SU-DHL-6 (cell line): ENCODE measurements around the gene SMIM11.
"Not testable (repeated sequence)": the region's sequence is repeated elsewhere in the genome, so short reads cannot be mapped to it uniquely, and the experiment has no call there.

ENCODE experiments used
- H2AFZ ChIP-seq: fragments of 200-600 bp; sonication (generic); 2 replicates; pipeline ENCODE4 v1.6.1; 2014; ENCODE audit warnings: low read depth, mild to moderate bottlenecking, moderate library complexity, mixed read lengths, antibody characterized with exemption, low read length; ENCODE audit not compliant: severe bottlenecking
- H3F3A ChIP-seq: fragments of 200-600 bp; shearing (Covaris generic); 2 replicates; pipeline ENCODE4 v1.6.0; 2016; ENCODE audit warnings: antibody characterized with exemption, mild to moderate bottlenecking; ENCODE audit not compliant: insufficient read depth
- H3K27ac ChIP-seq: fragments of 200-600 bp; sonication (generic); 2 replicates; pipeline ENCODE4 v1.5.1; 2016; ENCODE audit warnings: low read depth, mild to moderate bottlenecking, low read length, moderate library complexity, mixed read lengths
- H3K27me3 ChIP-seq: fragments of 200-600 bp; sonication (generic), shearing (Covaris generic); 2 replicates; pipeline ENCODE4 v1.6.0; 2014; ENCODE audit warnings: mild to moderate bottlenecking, low read length
- H3K36me3 ChIP-seq: fragments of 200-600 bp; sonication (generic); 2 replicates; pipeline ENCODE4 v1.6.1; 2014; ENCODE audit warnings: mild to moderate bottlenecking, low read length, mixed read lengths
- H3K4me2 ChIP-seq: fragments of 300-600, 200-600 bp; shearing (Covaris generic), sonication (generic); 2 replicates; pipeline ENCODE4 v1.6.0; 2014; ENCODE audit warnings: low read length, low read depth, mild to moderate bottlenecking; ENCODE audit not compliant: poor library complexity, severe bottlenecking
- H3K4me3 ChIP-seq: fragments of 200-600 bp; sonication (generic); 2 replicates; pipeline ENCODE4 v1.5.1; 2014; ENCODE audit warnings: antibody characterized with exemption, low read length, mild to moderate bottlenecking, mixed read lengths; ENCODE audit not compliant: insufficient read depth, poor library complexity, severe bottlenecking
- H3K79me2 ChIP-seq: fragments of 200-600 bp; sonication (generic); 2 replicates; pipeline ENCODE4 v1.6.1; 2014; ENCODE audit warnings: mild to moderate bottlenecking, low read length, moderate library complexity; ENCODE audit not compliant: insufficient read depth
- H3K9ac ChIP-seq: fragments of 200-600 bp; sonication (generic); 2 replicates; pipeline ENCODE4 v1.7.0; 2014; ENCODE audit warnings: mild to moderate bottlenecking, low read length
- H3K9me2 ChIP-seq: fragments of 200-600 bp; sonication (generic); replicated peaks from 2 replicates; pipeline ENCODE4 v1.6.1; 2014; ENCODE audit warnings: low read length; ENCODE audit not compliant: insufficient read depth
- H3K9me3 ChIP-seq: fragments of 200-600 bp; sonication (generic); 2 replicates; pipeline ENCODE4 v1.6.1; 2014; ENCODE audit warnings: low read length, mixed read lengths; ENCODE audit not compliant: insufficient read depth
- H4K20me1 ChIP-seq: fragments of 200-600 bp; sonication (generic); 2 replicates; pipeline ENCODE4 v1.6.1; 2014; ENCODE audit warnings: low read depth, mild to moderate bottlenecking, antibody characterized with exemption, low read length, moderate library complexity, mixed read lengths

Gene SMIM11

DNA sequence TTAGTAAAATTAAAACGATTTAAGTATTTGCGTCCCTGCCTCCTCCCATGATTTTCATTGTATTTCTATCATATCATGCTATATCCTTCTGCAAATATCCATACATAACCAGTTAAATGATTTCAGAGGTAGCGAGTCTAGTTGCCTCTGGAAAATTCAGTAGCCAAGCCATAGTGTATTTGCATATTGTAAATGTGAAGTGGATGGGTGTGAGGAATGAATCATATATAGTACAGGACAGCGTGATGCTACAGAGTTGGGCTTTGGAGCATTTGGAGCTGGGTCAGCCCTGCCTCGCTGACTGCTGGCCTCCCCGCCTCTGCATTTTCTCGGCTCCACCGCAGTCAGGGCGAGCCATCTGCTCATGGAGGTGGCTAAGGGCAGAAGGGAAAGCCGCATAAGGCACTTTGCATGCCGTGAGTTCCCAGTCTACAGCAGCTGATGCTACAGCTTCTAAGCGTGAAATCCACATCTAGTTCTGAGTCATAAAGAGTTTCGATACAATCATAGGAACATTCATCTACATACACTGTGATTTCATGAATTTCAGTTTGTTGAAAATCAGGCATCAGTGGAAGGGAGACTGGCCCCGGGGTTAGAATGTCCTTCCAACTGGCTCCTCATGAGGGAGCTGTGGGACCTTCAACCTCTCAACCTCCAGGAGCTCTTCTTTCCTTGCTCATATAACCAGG, 8.6 kb downstream of the SMIM11 start:
- H3K9me3 ChIP-seq, H3K4me2 ChIP-seq, H3K36me3 ChIP-seq, H3K9me2 ChIP-seq, H4K20me1 ChIP-seq, H3K4me3 ChIP-seq, H3K79me2 ChIP-seq, H3K9ac ChIP-seq, H3F3A ChIP-seq, H2AFZ ChIP-seq, H3K27me3 ChIP-seq, H3K27ac ChIP-seq: not testable (repeated sequence)

DNA sequence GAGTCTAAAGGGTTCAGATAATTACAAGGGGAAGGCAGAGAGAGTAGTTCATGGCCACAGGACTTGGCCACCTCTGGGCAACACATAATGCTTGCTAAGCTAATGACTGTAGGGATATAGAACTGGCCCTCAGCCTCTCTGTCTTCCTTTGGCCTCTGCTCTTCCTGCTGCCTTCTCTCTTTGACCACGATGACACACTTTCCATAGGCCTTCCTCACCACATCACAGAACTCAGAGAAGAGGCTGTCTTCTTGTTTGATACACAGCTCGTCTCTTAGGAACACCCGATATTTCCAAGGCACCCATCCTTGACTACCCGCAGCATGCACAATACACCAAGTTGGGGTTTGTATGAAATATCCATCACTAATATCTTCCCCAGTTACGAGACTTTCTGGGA, 25.2 kb downstream of the SMIM11 start:
- not testable (repeated sequence) for H4K20me1 ChIP-seq, H3K9me3 ChIP-seq, H2AFZ ChIP-seq, H3K9me2 ChIP-seq, H3K9ac ChIP-seq, H3K27me3 ChIP-seq, H3K36me3 ChIP-seq, H3K4me3 ChIP-seq, H3F3A ChIP-seq, H3K27ac ChIP-seq, H3K4me2 ChIP-seq, H3K79me2 ChIP-seq

GRCh38 chr21:34404742-34405141, 29.4 kb downstream of the SMIM11 start:
- not testable (repeated sequence) for H3F3A ChIP-seq, H3K4me3 ChIP-seq, H3K79me2 ChIP-seq, H2AFZ ChIP-seq, H3K27me3 ChIP-seq, H3K36me3 ChIP-seq, H3K9me2 ChIP-seq, H3K9ac ChIP-seq, H3K9me3 ChIP-seq, H3K27ac ChIP-seq, H3K4me2 ChIP-seq, H4K20me1 ChIP-seq

GRCh38 chr21:34405686-34406085, 30.4 kb downstream of the SMIM11 start:
- H3K4me3 ChIP-seq, H3K9me2 ChIP-seq, H3K27me3 ChIP-seq, H3K4me2 ChIP-seq, H3F3A ChIP-seq, H3K36me3 ChIP-seq, H2AFZ ChIP-seq, H3K9me3 ChIP-seq, H4K20me1 ChIP-seq, H3K27ac ChIP-seq, H3K79me2 ChIP-seq, H3K9ac ChIP-seq: not testable (repeated sequence)

DNA sequence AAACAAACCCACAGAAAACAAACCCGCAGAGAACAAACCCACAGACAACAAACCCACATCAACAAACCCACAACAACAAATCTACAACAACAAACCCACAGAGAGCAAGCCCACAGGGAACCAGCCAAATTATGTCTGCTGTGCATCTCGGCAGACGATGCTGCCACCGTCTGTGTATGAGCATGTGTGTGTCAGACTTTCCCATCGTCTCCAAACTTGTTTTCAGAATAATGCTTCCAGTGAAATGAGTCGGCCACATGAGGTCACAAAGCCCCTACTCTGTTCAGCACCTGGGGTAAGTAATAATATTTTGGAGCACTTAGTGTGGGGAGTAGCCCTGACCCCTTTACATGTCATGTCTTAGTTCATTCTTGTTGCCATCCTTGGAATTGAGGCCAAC, 30.8 kb downstream of the SMIM11 start:
- H2AFZ ChIP-seq, H3K9ac ChIP-seq, H3K4me3 ChIP-seq, H3K36me3 ChIP-seq, H4K20me1 ChIP-seq, H3K4me2 ChIP-seq, H3K9me3 ChIP-seq, H3K27ac ChIP-seq, H3K79me2 ChIP-seq, H3F3A ChIP-seq, H3K9me2 ChIP-seq, H3K27me3 ChIP-seq: not testable (repeated sequence)

DNA sequence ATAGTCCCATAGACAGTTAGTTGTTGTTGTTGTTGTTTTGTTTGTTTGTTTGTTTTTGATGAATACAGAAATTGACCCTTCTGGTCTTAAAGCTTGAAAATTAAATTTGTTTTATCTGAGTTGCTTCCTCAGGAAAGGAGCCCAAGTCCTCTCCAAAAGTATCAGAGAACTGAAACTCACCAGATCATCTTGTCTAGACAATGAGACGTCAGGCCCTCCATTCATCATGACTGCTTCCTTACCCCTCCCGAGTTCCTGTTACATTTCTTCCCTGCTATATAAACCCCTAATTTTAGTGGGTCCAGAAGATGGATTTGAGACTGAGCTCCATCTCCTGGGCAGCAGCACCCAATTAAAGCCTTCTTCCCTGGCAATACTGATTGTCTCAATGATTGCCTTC, 31.4 kb downstream of the SMIM11 start:
- not testable (repeated sequence) for H3K79me2 ChIP-seq, H2AFZ ChIP-seq, H4K20me1 ChIP-seq, H3K9me2 ChIP-seq, H3K4me2 ChIP-seq, H3K27me3 ChIP-seq, H3F3A ChIP-seq, H3K27ac ChIP-seq, H3K36me3 ChIP-seq, H3K9ac ChIP-seq, H3K9me3 ChIP-seq, H3K4me3 ChIP-seq

DNA sequence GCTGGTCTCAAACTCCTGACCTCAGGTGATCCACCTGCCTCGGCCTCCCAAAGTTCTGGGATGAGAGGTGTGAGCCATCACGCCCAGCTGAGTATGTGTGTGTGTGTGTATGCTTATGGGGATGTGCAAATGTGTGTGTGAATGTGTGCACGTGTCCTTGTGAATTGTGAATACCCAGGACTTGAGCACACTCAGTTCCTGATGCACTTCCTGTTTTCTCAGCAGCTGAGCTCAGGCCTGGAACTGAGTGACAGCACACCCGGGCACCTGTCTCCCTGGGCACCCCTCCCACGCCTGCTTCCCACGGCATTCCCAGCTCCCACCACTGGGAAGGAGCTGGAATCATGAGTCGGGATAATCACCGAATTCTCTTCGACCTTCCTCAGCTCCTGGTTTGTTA, 32.0 kb downstream of the SMIM11 start:
- H3K36me3 ChIP-seq, H3F3A ChIP-seq, H3K27ac ChIP-seq, H3K4me2 ChIP-seq, H3K27me3 ChIP-seq, H3K9me3 ChIP-seq, H3K79me2 ChIP-seq, H3K9ac ChIP-seq, H4K20me1 ChIP-seq, H2AFZ ChIP-seq, H3K9me2 ChIP-seq, H3K4me3 ChIP-seq: not testable (repeated sequence)

DNA sequence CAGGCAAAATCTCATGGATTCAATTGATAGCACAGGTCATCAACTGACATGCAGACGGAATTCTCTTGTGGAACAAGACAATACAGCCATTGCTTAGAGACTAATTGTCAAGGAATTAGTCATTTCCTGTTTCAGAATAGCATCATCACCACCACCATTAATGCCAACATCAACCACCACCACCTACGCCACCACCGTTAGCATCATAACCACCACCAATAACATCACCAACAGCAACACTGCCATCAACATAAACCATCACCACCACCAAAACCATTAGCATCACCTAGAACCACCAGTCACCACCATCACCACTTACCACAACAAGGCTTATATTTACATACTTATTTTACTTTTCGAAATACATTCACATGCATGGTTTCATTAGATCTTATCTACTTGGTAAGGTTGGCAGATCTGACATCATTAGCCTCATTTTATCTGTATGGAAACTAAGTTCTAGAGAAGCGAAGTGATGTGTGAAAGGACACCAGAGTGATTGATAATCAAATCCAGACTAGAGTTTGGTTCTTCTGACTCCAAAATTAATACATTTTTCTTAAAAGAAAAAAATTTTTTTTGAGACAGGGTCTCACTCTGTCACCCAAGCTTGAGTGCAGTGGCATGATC, 42.3 kb downstream of the SMIM11 start:
- H3K4me3 ChIP-seq, H3K4me2 ChIP-seq, H3K9me2 ChIP-seq, H3K27me3 ChIP-seq, H4K20me1 ChIP-seq, H3K9ac ChIP-seq, H2AFZ ChIP-seq, H3F3A ChIP-seq, H3K9me3 ChIP-seq, H3K27ac ChIP-seq, H3K36me3 ChIP-seq, H3K79me2 ChIP-seq: not testable (repeated sequence)
